ENCODE data around the gene ZBTB17. TPM values are rescaled to one million over a fixed set of nuclear protein-coding genes. Genes with fewer than 3 reads are reported as not detected.
A peak's percentile ranks its signal among the peaks of the same experiment; 100 is the strongest.

The ZBTB17 gene
- total and polyA plus RNA-seq, 2 of the 4 experiments (the other 2 are of a cell fraction) = 26.3 to 58.2 TPM

GRCh38 chr1:15951341-15952153, 24.4 kb downstream of the ZBTB17 start:
- H3K4me1 ChIP-seq (ENCODE audit: control insufficient read depth, insufficient read depth, low read length) = peaks cover 54% of the 10 kb centered on the region
- peak overlapping the region; percentile 40 to 81 for H4K8ac ChIP-seq (ENCODE audit: low read depth in 2 of 2, low read length in 2 of 2)
- H3K9me1 ChIP-seq (ENCODE audit: insufficient read depth, low read length) = peaks cover 57% of the 10 kb centered on the region
- H3K23ac ChIP-seq (ENCODE audit: low read depth, low read length) = peak overlapping the region; percentile 93
- POLR2A ChIA-PET (ENCODE audit: unreplicated experiment) = no interaction called here
- H4K91ac ChIP-seq (ENCODE audit: insufficient read depth, low read depth, low read length) = peak overlapping the region; percentile 97
- H2AK9ac ChIP-seq (replicated peaks; ENCODE audit: low read depth, low read length, poor library complexity) = peak overlapping the region; percentile 97
- CTCF ChIA-PET = interaction anchor here (0.6 to 1.6 kb wide), 3 partner anchors 21 to 160 kb away, joined by 3 to 4 read pairs (median 3); partner anchors contain the start of gene ZBTB17
- peak overlapping the region; percentile 95 for H2BK5ac ChIP-seq (ENCODE audit: low read depth, low read length, poor library complexity, severe bottlenecking)
- dilution Hi-C loops (cut with HindIII; ENCODE audit: low sequenced_read_pairs, unreplicated experiment) = no loop called here
- peak overlapping the region; percentile 53 for H3K18ac ChIP-seq (ENCODE audit: low read depth, low read length)
- H3K9me3 ChIP-seq (ENCODE audit: control insufficient read depth, insufficient read depth, low read length) = no peaks in the 10 kb centered on the region
- peaks cover 17% of the 10 kb centered on the region for H3K36me3 ChIP-seq (ENCODE audit: control insufficient read depth, insufficient read depth, low read length)
- in situ Hi-C loops (cut with MboI; ENCODE audit: low sequenced_read_pairs) = no loop called here
- 49% methylated on average over 7 of the region's 23 CpGs; no CpG with 5 or more reads in 1 of the 2 experiments for WGBS, 2 experiments (ENCODE audit: extremely low coverage in 2 of 2, insufficient read length in 1 of 2)
- H2BK120ac ChIP-seq (ENCODE audit: low read depth, low read length) = peak overlapping the region; percentile 91
- intact Hi-C loops (cut with micrococcal nuclease) = no loop called here
- H3K14ac ChIP-seq (replicated peaks; ENCODE audit: low read depth, low read length) = peak overlapping the region; percentile 97
- ATAC-seq (ENCODE audit: low read depth) = no peak
- BruUV-seq (replicated peaks) = no TSS peak
- H3K4ac ChIP-seq (ENCODE audit: low read depth, low read length) = peak overlapping the region; percentile 97
- TF ChIP-seq BHLHE40 (IDR thresholded peaks at IDR 0.05; ENCODE audit: low read depth, low read length) (no peak), RCOR1 (IDR thresholded peaks at IDR 0.05; ENCODE audit: insufficient replicate concordance, low read length) (no peak), MAFK (IDR thresholded peaks at IDR 0.05; ENCODE audit: low read depth, low read length) (no peak), NFE2L2 (IDR thresholded peaks at IDR 0.05; ENCODE audit: low read depth, low read length) (no peak), CTCF (conservative IDR thresholded peaks at IDR 0.05; ENCODE audit: low read depth, low read length) (no peak), POLR2A (IDR thresholded peaks at IDR 0.05; ENCODE audit: low read depth, low read length) (no peak), MXI1 (IDR thresholded peaks at IDR 0.05; ENCODE audit: borderline replicate concordance, low read depth, low read length) (no peak), RFX5 (IDR thresholded peaks at IDR 0.05; ENCODE audit: low read depth, low read length) (no peak), MAZ (IDR thresholded peaks at IDR 0.05; ENCODE audit: borderline replicate concordance, low read depth, low read length) (no peak), RAD21 (IDR thresholded peaks at IDR 0.05; ENCODE audit: low read length) (no peak), CEBPB (IDR thresholded peaks at IDR 0.05; ENCODE audit: low read depth, low read length) (no peak), FOS (IDR thresholded peaks at IDR 0.05; ENCODE audit: low read depth, low read length) (no peak), USF2 (IDR thresholded peaks at IDR 0.05; ENCODE audit: low read depth, low read length) (no peak), CHD1 (IDR thresholded peaks at IDR 0.05; ENCODE audit: low read depth, low read length) (no peak)
- TF ChIP-seq, protein P1, sequence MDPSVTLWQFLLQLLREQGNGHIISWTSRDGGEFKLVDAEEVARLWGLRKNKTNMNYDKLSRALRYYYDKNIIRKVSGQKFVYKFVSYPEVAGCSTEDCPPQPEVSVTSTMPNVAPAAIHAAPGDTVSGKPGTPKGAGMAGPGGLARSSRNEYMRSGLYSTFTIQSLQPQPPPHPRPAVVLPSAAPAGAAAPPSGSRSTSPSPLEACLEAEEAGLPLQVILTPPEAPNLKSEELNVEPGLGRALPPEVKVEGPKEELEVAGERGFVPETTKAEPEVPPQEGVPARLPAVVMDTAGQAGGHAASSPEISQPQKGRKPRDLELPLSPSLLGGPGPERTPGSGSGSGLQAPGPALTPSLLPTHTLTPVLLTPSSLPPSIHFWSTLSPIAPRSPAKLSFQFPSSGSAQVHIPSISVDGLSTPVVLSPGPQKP (IDR thresholded peaks at IDR 0.05; ENCODE audit: borderline replicate concordance, low read depth, low read length) = no peak
- H2BK15ac ChIP-seq (ENCODE audit: low read depth, low read length) = peak overlapping the region; percentile 92
- peak overlapping the region; percentile 67 for H4K5ac ChIP-seq (ENCODE audit: low read depth, low read length)
- no peak overlapping the region for H3K4me3 ChIP-seq (ENCODE audit: insufficient read depth, low read depth, low read length)
- DNase-seq = no peak
- peaks cover 6% of the 10 kb centered on the region; the same call in 1 of the 2 replicates for H4K20me1 ChIP-seq (ENCODE audit: insufficient read depth, low read length)
- peak overlapping the region; percentile 12 for H3K9ac ChIP-seq (ENCODE audit: low read depth, low read length)
- H3K79me1 ChIP-seq (ENCODE audit: low read depth in 1 of 2, low read length in 2 of 2) = peaks cover 57 to 82% of the 10 kb centered on the region in 2 experiments
- H3K4me2 ChIP-seq (ENCODE audit: low read depth, low read length) = no peak overlapping the region
- peak overlapping the region; percentile 87 for H3K27ac ChIP-seq (ENCODE audit: insufficient read depth, low read length)
- H3K27me3 ChIP-seq (ENCODE audit: control insufficient read depth, insufficient read depth, low read length) = no peaks in the 10 kb centered on the region
- H3K56ac ChIP-seq (ENCODE audit: extremely low read depth, insufficient read depth, low read length) = peak overlapping the region; percentile 77
- H2BK20ac ChIP-seq (ENCODE audit: low read depth, low read length) = peak overlapping the region; percentile 92
- H2AFZ ChIP-seq (replicated peaks; ENCODE audit: low read length, poor library complexity) = peak overlapping the region; percentile 48
- peak overlapping the region; percentile 99 for H2AK5ac ChIP-seq (ENCODE audit: low read depth, low read length)
